Ectodermal cell (in vitro differentiated cells): ENCODE results near the gene UBD.

Source experiments
- H3K27ac ChIP-seq: 2 replicates; pipeline ENCODE4 v1.7.0; 2013; ENCODE audit warnings: mild to moderate bottlenecking, low read depth, low read length; ENCODE audit not compliant: insufficient read depth, poor library complexity, severe bottlenecking
- H3K27me3 ChIP-seq: 2 replicates; pipeline ENCODE4 v1.7.0; 2013; ENCODE audit warnings: mild to moderate bottlenecking, low read length; ENCODE audit not compliant: insufficient read depth, control insufficient read depth, poor library complexity, severe bottlenecking
- H3K36me3 ChIP-seq: one replicate; pipeline ENCODE4 v1.7.0; 2013; ENCODE audit warnings: low read length; ENCODE audit not compliant: control insufficient read depth, insufficient read depth
- H3K4me1 ChIP-seq: one replicate; pipeline ENCODE4 v1.7.0; 2013; ENCODE audit warnings: low read length; ENCODE audit not compliant: control insufficient read depth, insufficient read depth
- H3K4me3 ChIP-seq: 2 replicates; pipeline ENCODE4 v1.7.0; 2013; ENCODE audit warnings: low read depth, low read length, control low read depth; ENCODE audit not compliant: insufficient read depth
- H3K9me3 ChIP-seq: 2 replicates; pipeline ENCODE4 v1.7.0; 2013; ENCODE audit warnings: mild to moderate bottlenecking, low read length, moderate library complexity; ENCODE audit not compliant: control insufficient read depth
- WGBS, 2 experiments: methylation state at CpG; one replicate each; pipeline ENCODE4 v1.1.7; 2013; ENCODE audit warnings: missing lambda C conversion rate in 2 of 2; 5-methylcytosine and 5-hydroxymethylcytosine counted together

UBD gene

GRCh38 chr6:29510746-29511300 lies 48.7 kb downstream of the UBD start:
- H3K27me3 ChIP-seq: no peaks in the 10 kb centered on the region
- no peak overlapping the region for H3K4me3 ChIP-seq
- no peak overlapping the region for H3K27ac ChIP-seq
- no peaks in the 10 kb centered on the region for H3K36me3 ChIP-seq
- WGBS, 2 experiments: 70 to 82% methylated on average over 2 of the region's 2 CpGs
- no peaks in the 10 kb centered on the region for H3K9me3 ChIP-seq
- H3K4me1 ChIP-seq: peaks cover 3% of the 10 kb centered on the region

DNA sequence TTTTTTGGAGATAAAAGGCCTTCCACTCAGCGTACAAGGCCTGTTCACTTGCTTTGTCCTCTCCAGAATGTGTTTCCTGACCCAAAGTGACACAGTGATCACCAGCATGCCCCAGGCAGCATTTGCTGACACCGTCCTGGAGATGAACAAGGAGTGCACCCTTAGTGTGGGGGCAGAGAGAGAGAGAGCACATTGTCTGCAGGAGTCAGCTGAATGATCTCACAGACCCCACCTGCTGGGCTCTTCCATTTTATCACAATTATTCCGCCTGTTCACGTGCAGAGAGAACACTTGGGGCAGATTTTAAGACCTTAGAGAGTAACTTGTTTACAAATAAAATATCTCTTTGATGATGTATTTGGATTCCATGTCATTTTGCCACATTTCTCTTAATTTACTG lies 49.3 kb downstream of the UBD start:
- H3K27ac ChIP-seq: no peak overlapping the region
- no peaks in the 10 kb centered on the region for H3K9me3 ChIP-seq
- no peaks in the 10 kb centered on the region for H3K27me3 ChIP-seq
- H3K4me3 ChIP-seq: no peak overlapping the region
- peaks cover 3% of the 10 kb centered on the region for H3K4me1 ChIP-seq
- WGBS, 2 experiments: 42 to 63% methylated on average over 2 to 4 of the region's 4 CpGs
- no peaks in the 10 kb centered on the region for H3K36me3 ChIP-seq

- Histone ChIP-seq H3K36me3 (no peaks in the 10 kb centered on the region), H3K4me1 (peaks cover 3% of the 10 kb centered on the region), H3K27me3 (no peaks in the 10 kb centered on the region), H3K4me3 (no peak overlapping the region), H3K9me3 (no peaks in the 10 kb centered on the region), H3K27ac (no peak overlapping the region)
- 88 to 89% methylated on average over 9 of the region's 9 CpGs for WGBS, 2 experiments
Observed at GRCh38 chr6:29509711-29510110, 49.8 kb downstream of the UBD start.

DNA sequence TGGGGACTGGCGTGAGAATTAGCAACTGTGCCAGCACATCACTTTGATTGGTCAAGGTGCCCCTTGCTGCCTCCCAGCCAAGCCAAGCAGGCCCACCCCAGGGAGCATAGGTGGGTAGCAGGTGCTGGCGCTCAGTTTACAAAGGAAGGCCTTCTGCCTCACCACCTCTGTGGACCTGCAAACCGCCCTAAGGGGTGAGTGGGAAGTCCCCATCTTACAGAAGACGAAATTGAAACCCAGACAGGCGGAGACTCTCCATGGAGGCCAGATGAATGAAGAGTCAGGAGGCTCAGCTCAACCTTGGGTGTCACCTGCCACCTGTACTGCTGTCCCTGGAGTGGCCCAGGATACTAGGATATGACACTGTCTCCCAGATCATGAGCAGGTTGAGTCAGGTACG lies 50.3 kb downstream of the UBD start:
- Histone ChIP-seq H3K4me3 (no peak overlapping the region), H3K27me3 (no peaks in the 10 kb centered on the region), H3K36me3 (no peaks in the 10 kb centered on the region), H3K27ac (no peak overlapping the region), H3K4me1 (peaks cover 3% of the 10 kb centered on the region), H3K9me3 (no peaks in the 10 kb centered on the region)
- WGBS, 2 experiments: 88 to 89% methylated on average over 6 of the region's 6 CpGs

- no peaks in the 10 kb centered on the region for H3K36me3 ChIP-seq
- H3K27me3 ChIP-seq: no peaks in the 10 kb centered on the region
- H3K4me1 ChIP-seq: peaks cover 3% of the 10 kb centered on the region
- no peaks in the 10 kb centered on the region for H3K9me3 ChIP-seq
- no peak overlapping the region for H3K27ac ChIP-seq
- H3K4me3 ChIP-seq: no peak overlapping the region
- WGBS, 2 experiments: 92 to 94% methylated on average over 5 of the region's 5 CpGs
Observed at GRCh38 chr6:29507319-29507718, 52.2 kb downstream of the UBD start.

GRCh38 chr6:29506446-29507067 lies 53.0 kb downstream of the UBD start:
- no peak overlapping the region for H3K4me3 ChIP-seq

DNA sequence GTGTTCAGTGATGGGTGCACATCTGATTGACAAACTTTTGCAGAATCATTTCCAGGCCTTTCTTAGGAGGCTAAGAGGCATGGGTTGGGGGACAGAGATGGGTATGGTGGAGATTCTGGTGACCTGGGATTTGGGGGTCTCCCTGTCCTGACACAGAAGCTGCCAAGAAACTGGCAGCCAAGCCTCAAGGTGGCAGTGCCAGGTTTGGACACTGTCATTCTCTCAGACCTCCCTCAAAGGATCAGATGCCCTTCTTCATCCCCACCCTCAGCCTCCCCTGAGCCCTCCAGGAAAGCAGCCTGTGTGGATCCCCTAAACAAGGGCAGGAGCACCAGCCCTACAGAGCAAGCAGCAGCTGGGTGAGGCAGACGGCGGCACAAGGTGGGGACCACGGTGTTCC lies 53.7 kb downstream of the UBD start:
- H3K9me3 ChIP-seq: no peaks in the 10 kb centered on the region
- H3K4me1 ChIP-seq: peaks cover 3% of the 10 kb centered on the region
- 92 to 98% methylated on average over 3 of the region's 3 CpGs for WGBS, 2 experiments
- no peaks in the 10 kb centered on the region for H3K27me3 ChIP-seq
- no peaks in the 10 kb centered on the region for H3K36me3 ChIP-seq
- no peak overlapping the region for H3K27ac ChIP-seq
- H3K4me3 ChIP-seq: no peak overlapping the region

More at GRCh38 chr6:29506446-29507067, 53.0 kb downstream of the UBD start:
- Histone ChIP-seq H3K27me3 (no peaks in the 10 kb centered on the region), H3K36me3 (no peaks in the 10 kb centered on the region), H3K4me1 (peaks cover 3% of the 10 kb centered on the region), H3K9me3 (no peaks in the 10 kb centered on the region), H3K27ac (no peak overlapping the region)
- 85 to 91% methylated on average over 11 of the region's 11 CpGs for WGBS, 2 experiments
